H1 (cell line): ENCODE measurements around the gene SEMA3C. TPM values are rescaled to one million over a fixed set of nuclear protein-coding genes. Genes with fewer than 3 reads are reported as not detected.
A peak's percentile ranks its signal among the peaks of the same experiment; 100 is the strongest.

ENCODE experiments used
- CTCF ChIA-PET: fragments of 300-600 bp; sonication (Branson Sonifier 250); formaldehyde crosslinking; loops from one replicate; lab custom pipeline; 2021; ENCODE audit not compliant: partially characterized antibody; lab: Charles Lee
- POLR2A ChIA-PET: fragments of 300-600 bp; sonication (Branson Sonifier 250); formaldehyde crosslinking; loops from one replicate; lab custom pipeline; 2021; ENCODE audit warnings: inconsistent platforms; ENCODE audit not compliant: partially characterized antibody; lab: Charles Lee
- DNase-seq, 2 experiments: peaks; one replicate each; pipeline versions ENCODE4 v3.0.0 to v3.0.0-alpha.2; 2010 to 2022; ENCODE audit warnings: low spot score in 2 of 2, low read depth in 1 of 2, mixed read lengths in 1 of 2
- FAIRE-seq: peaks from 2 replicates; lab custom pipeline; 2011; peaks lifted over from hg19 to GRCh38; lab: Jason Lieb, UNC
- H2AFZ ChIP-seq: 2 replicates; pipeline ENCODE4 v1.8.1; 2012; ENCODE audit warnings: low read length, inconsistent platforms
- H2AK5ac ChIP-seq: 2 replicates; pipeline ENCODE4 v1.6.1; 2013; ENCODE audit warnings: low read depth, low read length
- H2BK120ac ChIP-seq: replicated peaks from 2 replicates; pipeline ENCODE3; 2013; ENCODE audit warnings: low read depth, low read length, inconsistent platforms
- H2BK12ac ChIP-seq: 2 replicates; pipeline ENCODE4 v1.6.1; 2013; ENCODE audit warnings: low read depth, low read length
- H2BK15ac ChIP-seq: 2 replicates; pipeline ENCODE4 v1.6.1; 2013; ENCODE audit warnings: low read length
- H2BK20ac ChIP-seq: 2 replicates; pipeline ENCODE4 v1.6.1; 2013; ENCODE audit warnings: low read length
- H2BK5ac ChIP-seq: 2 replicates; pipeline ENCODE4 v1.6.1; 2013; ENCODE audit warnings: low read depth, low read length
- H3K14ac ChIP-seq: 2 replicates; pipeline ENCODE4 v1.6.1; 2013; ENCODE audit warnings: inconsistent platforms; ENCODE audit not compliant: insufficient read length
- H3K18ac ChIP-seq: 2 replicates; pipeline ENCODE4 v1.6.1; 2013; ENCODE audit warnings: low read length; ENCODE audit errors: extremely low read depth
- H3K23ac ChIP-seq: 2 replicates; pipeline ENCODE4 v1.6.1; 2013; ENCODE audit warnings: inconsistent platforms; ENCODE audit not compliant: insufficient read length
- H3K23me2 ChIP-seq: 2 replicates; pipeline ENCODE4 v1.6.1; 2013; ENCODE audit warnings: low read depth, low read length
- H3K27ac ChIP-seq: 2 replicates; pipeline ENCODE4 v1.6.1; 2011; ENCODE audit warnings: low read depth, low read length, inconsistent platforms
- H3K27me3 ChIP-seq, 4 experiments: replicated peaks in 1 of 4; 1 replicate in 1 of 4; 2 replicates in 3 of 4; pipeline versions ENCODE4 v1.6.1 to v1.8.1; 2011 to 2013; ENCODE audit warnings: low read length in 3 of 4, mild to moderate bottlenecking in 3 of 4, inconsistent platforms in 2 of 4, mixed read lengths in 2 of 4, moderate library complexity in 1 of 4; ENCODE audit not compliant: control insufficient read depth in 3 of 4, insufficient read depth in 3 of 4; ENCODE audit errors: extremely low read depth in 1 of 4
- H3K36me3 ChIP-seq, 4 experiments: 2 replicates each; pipeline versions ENCODE4 v1.6.1 to v1.8.1; 2011 to 2013; ENCODE audit warnings: mild to moderate bottlenecking in 4 of 4, low read length in 3 of 4, moderate library complexity in 2 of 4, control low read depth in 1 of 4, inconsistent platforms in 1 of 4; ENCODE audit not compliant: insufficient read depth in 4 of 4, control insufficient read depth in 2 of 4
- H3K4ac ChIP-seq: replicated peaks from 2 replicates; pipeline ENCODE3; 2013; ENCODE audit warnings: low read length, low read depth, mixed read lengths, inconsistent platforms; ENCODE audit not compliant: insufficient read length
- H3K4me1 ChIP-seq, 4 experiments: replicated peaks in 1 of 4; 1 replicate in 1 of 4; 2 replicates in 3 of 4; pipeline versions ENCODE4 v1.6.1 to v1.8.1; 2011 to 2013; ENCODE audit warnings: low read length in 3 of 4, inconsistent platforms in 2 of 4, mixed read lengths in 1 of 4; ENCODE audit not compliant: insufficient read depth in 4 of 4, control insufficient read depth in 3 of 4
- H3K4me2 ChIP-seq, 2 experiments: 2 replicates each; pipeline versions ENCODE4 v1.6.1 to v1.8.1; 2011 to 2013; ENCODE audit warnings: low read depth in 2 of 2, low read length in 2 of 2, control low read depth in 1 of 2, inconsistent platforms in 1 of 2, mild to moderate bottlenecking in 1 of 2; ENCODE audit not compliant: insufficient read depth in 1 of 2
- H3K4me3 ChIP-seq, 4 experiments: fragments of 200-600, 300-600 bp in 1 of 4; sonication (generic), shearing (Covaris generic), sonication (Bioruptor Twin) in 1 of 4; 2 replicates each; pipeline versions ENCODE4 v1.5.1 to v1.8.1; 2011 to 2016; ENCODE audit warnings: low read length in 4 of 4, low read depth in 3 of 4, control low read depth in 2 of 4, inconsistent platforms in 2 of 4, mild to moderate bottlenecking in 2 of 4, mixed read lengths in 1 of 4, moderate library complexity in 1 of 4; ENCODE audit not compliant: insufficient read depth in 2 of 4; ENCODE audit errors: extremely low read depth in 1 of 4
- H3K56ac ChIP-seq: replicated peaks from 2 replicates; pipeline ENCODE3; 2013; ENCODE audit warnings: low read depth, mild to moderate bottlenecking, mixed read lengths, low read length, inconsistent platforms; ENCODE audit not compliant: insufficient read length
- H3K79me1 ChIP-seq: 2 replicates; pipeline ENCODE4 v1.6.1; 2013; ENCODE audit warnings: low read depth, low read length, control low read depth
- H3K79me2 ChIP-seq, 2 experiments: 2 replicates each; pipeline versions ENCODE4 v1.6.1 to v1.8.1; 2012 to 2013; ENCODE audit warnings: low read length in 2 of 2, mild to moderate bottlenecking in 2 of 2, inconsistent platforms in 1 of 2; ENCODE audit not compliant: insufficient read depth in 2 of 2, control insufficient read depth in 1 of 2
- H3K9ac ChIP-seq, 4 experiments: replicated peaks in 1 of 4; 1 replicate in 1 of 4; 2 replicates in 3 of 4; pipeline versions ENCODE4 v1.6.1 to v1.8.1; 2011 to 2013; ENCODE audit warnings: low read depth in 3 of 4, low read length in 3 of 4, control low read depth in 2 of 4, mild to moderate bottlenecking in 2 of 4, moderate library complexity in 2 of 4, inconsistent platforms in 1 of 4; ENCODE audit errors: extremely low read depth in 1 of 4
- H3K9me3 ChIP-seq, 2 experiments: 2 replicates each; pipeline versions ENCODE4 v1.6.1 to v1.8.1; 2012 to 2013; ENCODE audit warnings: mild to moderate bottlenecking in 2 of 2, moderate library complexity in 2 of 2, control low read depth in 1 of 2, inconsistent platforms in 1 of 2, low read depth in 1 of 2, low read length in 1 of 2, mixed read lengths in 1 of 2; ENCODE audit not compliant: insufficient read depth in 2 of 2
- H4K20me1 ChIP-seq, 2 experiments: replicated peaks in 1 of 2; 2 replicates each; pipeline versions ENCODE3 to v1.8.1; 2011 to 2013; ENCODE audit warnings: inconsistent platforms in 2 of 2, low read length in 2 of 2, mild to moderate bottlenecking in 1 of 2; ENCODE audit not compliant: insufficient read depth in 2 of 2, control insufficient read depth in 1 of 2
- H4K5ac ChIP-seq: 2 replicates; pipeline ENCODE4 v1.6.1; 2013; ENCODE audit warnings: low read length, low read depth, mixed read lengths, inconsistent platforms; ENCODE audit not compliant: insufficient read length
- H4K8ac ChIP-seq: 2 replicates; pipeline ENCODE4 v1.8.0; 2013; ENCODE audit warnings: mild to moderate bottlenecking, moderate library complexity, low read length, inconsistent platforms; ENCODE audit not compliant: insufficient read depth; ENCODE audit errors: extremely low read depth
- H4K91ac ChIP-seq: replicated peaks from 2 replicates; pipeline ENCODE3; 2013; ENCODE audit warnings: low read length, mixed read lengths, inconsistent platforms; ENCODE audit not compliant: insufficient read length
- ASH2L ChIP-seq: fragments of 200-600, 300-600 bp; sonication (generic); IDR thresholded peaks from one replicate; pipeline ENCODE4 v1.7.1; 2017; ENCODE audit warnings: low read length
- BACH1 ChIP-seq: IDR thresholded peaks from 2 replicates; pipeline ENCODE4 v1.6.1; 2012; ENCODE audit warnings: low read length, improper control_type of control experiment
- CHD1 ChIP-seq: IDR thresholded peaks from 2 replicates; pipeline ENCODE4 v1.6.1; 2012; ENCODE audit warnings: low read depth, low read length, improper control_type of control experiment
- CHD2 ChIP-seq: IDR thresholded peaks from 2 replicates; pipeline ENCODE4 v1.6.1; 2012; ENCODE audit warnings: low read length, improper control_type of control experiment
- HDAC6 ChIP-seq: IDR thresholded peaks from one replicate; pipeline ENCODE4 v1.7.1; 2012; ENCODE audit warnings: low read depth, mild to moderate bottlenecking, inconsistent platforms, low read length, moderate library complexity
- NANOG ChIP-seq: IDR thresholded peaks from 2 replicates; pipeline ENCODE4 v1.6.1; 2011; ENCODE audit warnings: low read length, low read depth, mild to moderate bottlenecking, inconsistent platforms; ENCODE audit not compliant: insufficient read depth, poor library complexity, severe bottlenecking
- SAP30 ChIP-seq: fragments of 300-600 bp; sonication (generic); IDR thresholded peaks from 2 replicates; pipeline ENCODE4 v1.7.1; 2012; ENCODE audit warnings: low read length, moderate library complexity, mild to moderate bottlenecking, inconsistent platforms; ENCODE audit not compliant: insufficient read depth, insufficient replicate concordance
- SP2 ChIP-seq: IDR thresholded peaks from 2 replicates; pipeline ENCODE4 v1.6.1; 2012; ENCODE audit warnings: mild to moderate bottlenecking, low read length, inconsistent platforms
- SRF ChIP-seq: IDR thresholded peaks from 2 replicates; pipeline ENCODE4 v1.6.1; 2011; ENCODE audit warnings: mild to moderate bottlenecking, low read depth, low read length, moderate library complexity
- WGBS, 2 experiments: shearing (Covaris generic) in 1 of 2; methylation state at CpG; one replicate each; pipeline versions ENCODE4 v1.1.6 to v1.1.7; 2013 to 2015; ENCODE audit warnings: low lambda C conversion rate in 2 of 2, mixed read lengths in 2 of 2, inconsistent platforms in 1 of 2, low coverage in 1 of 2, missing lambda C conversion rate in 1 of 2; ENCODE audit not compliant: insufficient replicate concordance in 2 of 2, insufficient coverage in 1 of 2, insufficient read length in 1 of 2; ENCODE audit errors: extremely low coverage in 1 of 2, missing lambda C conversion rate in 1 of 2; 5-methylcytosine and 5-hydroxymethylcytosine counted together
- polyA plus RNA-seq, 7 experiments: library from polyadenylated mRNA; depleted of rRNA in 3 of 7; stranded (reverse) in 5 of 7; unstranded in 2 of 7; fragments of >200 nt in 5 of 7; fragments of 200-250 nt in 2 of 7; gene quantifications; 1 replicate in 5 of 7; 2 replicates in 1 of 7; 4 replicates in 1 of 7; pipeline versions ENCODE4 v1.2.1 to v1.2.3, GENCODE V29; 2011 to 2013; ENCODE audit warnings: missing spikeins in 2 of 7, mixed read lengths in 2 of 7
- total RNA-seq: library from RNA; stranded (reverse); fragmentation: NEBNext Ultra II Directional; extraction: Animal tissue kit (Norgen Biotek cat#: 25700); gene quantifications from 2 replicates; pipeline ENCODE4 v1.2.1, GENCODE V29; 2021
- TF ChIP-seq, protein P1 (sequence below): IDR thresholded peaks from 2 replicates; pipeline ENCODE4 v1.6.1; 2011; ENCODE audit warnings: low read depth, mild to moderate bottlenecking, low read length; ENCODE audit not compliant: insufficient read depth

The SEMA3C gene
- total and polyA plus RNA-seq, 2 of the 8 experiments (the other 6 are each of a cell fraction or from before 2014, with no cell fraction given), result 0.15 to 1.4 TPM

DNA sequence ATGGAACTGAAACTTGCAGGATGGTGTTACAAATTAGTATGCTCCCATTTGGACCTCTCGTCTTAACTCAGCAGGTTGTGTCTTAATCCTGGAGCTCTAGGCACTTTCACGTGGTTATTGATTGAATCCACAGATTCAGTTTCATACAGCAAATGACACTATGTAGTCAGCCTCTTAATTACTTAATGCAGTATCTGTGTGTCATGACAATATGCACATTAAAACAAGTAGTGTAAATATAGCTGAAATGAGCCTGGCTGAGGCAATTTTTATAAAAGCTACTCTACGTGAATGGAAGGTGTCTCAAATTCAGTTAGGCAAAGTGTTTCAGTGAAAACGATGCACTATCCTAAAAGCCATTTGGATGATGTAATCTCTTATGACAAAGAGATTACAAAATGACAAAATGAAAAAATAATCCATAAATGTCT, 193.7 kb downstream of the SEMA3C start:
- H3K4me1 ChIP-seq, result peaks cover 0 to 20% (median 14%) of the 10 kb centered on the region in 4 experiments; a peak in 5 of 7 replicates
- H2BK12ac ChIP-seq, result no peak overlapping the region
- DNase-seq, result no peak
- no peak overlapping the region for H3K14ac ChIP-seq
- no peak for TF ChIP-seq BACH1
- no peak for TF ChIP-seq SAP30
- TF ChIP-seq ASH2L, result no peak
- TF ChIP-seq, protein P1, sequence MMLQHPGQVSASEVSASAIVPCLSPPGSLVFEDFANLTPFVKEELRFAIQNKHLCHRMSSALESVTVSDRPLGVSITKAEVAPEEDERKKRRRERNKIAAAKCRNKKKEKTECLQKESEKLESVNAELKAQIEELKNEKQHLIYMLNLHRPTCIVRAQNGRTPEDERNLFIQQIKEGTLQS, result no peak
- TF ChIP-seq NANOG, result no peak
- no peak for TF ChIP-seq CHD1
- TF ChIP-seq CHD2, result no peak
- TF ChIP-seq HDAC6, result no peak
- TF ChIP-seq SP2, result no peak
- TF ChIP-seq SRF, result no peak
- no peak overlapping the region for H3K27ac ChIP-seq
- no peaks in the 10 kb centered on the region for H4K20me1 ChIP-seq
- ChIA-PET POLR2A (interaction anchor here (1.1 kb wide), 1 partner anchor 35 kb away, joined by 3 read pairs; no protein-coding TSS in a partner anchor), CTCF (interaction anchor here (0.5 to 1.2 kb wide), 2 partner anchors 43 to 247 kb away, joined by 3 read pairs; no protein-coding TSS in a partner anchor)
- no peak overlapping the region for H3K4ac ChIP-seq
- 86% methylated on average over 4 of the region's 4 CpGs; no CpG with 5 or more reads in 1 of the 2 experiments for WGBS, 2 experiments
- no peaks in the 10 kb centered on the region for H3K79me2 ChIP-seq
- no peaks in the 10 kb centered on the region for H3K36me3 ChIP-seq
- H2BK20ac ChIP-seq, result no peak overlapping the region
- 0 out of 7 replicates have a peak, but pooled peaks cover 0 to 2% (median 0%) of the 10 kb centered on the region in 4 experiments for H3K27me3 ChIP-seq
- H3K4me2 ChIP-seq, result peak overlapping the region in 1 of 2 experiments; percentile 38; a peak in 1 of 4 replicates
- H2BK120ac ChIP-seq, result no peak overlapping the region
- no peak overlapping the region for H3K56ac ChIP-seq
- no peak for FAIRE-seq
- no peak overlapping the region for H3K4me3 ChIP-seq
- H2AFZ ChIP-seq, result no peak overlapping the region
- no peaks in the 10 kb centered on the region for H3K23me2 ChIP-seq
- no peak overlapping the region; the same call in 1 of the 2 replicates for H2AK5ac ChIP-seq
- H3K9me3 ChIP-seq, result no peaks in the 10 kb centered on the region
- H4K5ac ChIP-seq, result no peak overlapping the region
- no peak overlapping the region for H3K18ac ChIP-seq
- H4K8ac ChIP-seq, result no peak overlapping the region
- no peak overlapping the region for H2BK5ac ChIP-seq
- peak overlapping the region; percentile 20 for H4K91ac ChIP-seq
- H3K79me1 ChIP-seq, result no peaks in the 10 kb centered on the region
- no peak overlapping the region for H2BK15ac ChIP-seq
- no peak overlapping the region for H3K23ac ChIP-seq
- H3K9ac ChIP-seq, result no peak overlapping the region
